ENCODE measurements around the gene DMAC2L. TPM values are rescaled to one million over a fixed set of nuclear protein-coding genes. Genes with fewer than 3 reads are reported as not detected.

The DMAC2L gene
- total RNA-seq, 1 experiment from 2014 or later: 15.4 TPM

GRCh38 chr14:50319293-50319692 lies 7.2 kb downstream of the DMAC2L start:
- Histone ChIP-seq H4K20me1 (ENCODE audit: insufficient read depth) (peaks cover 7% of the 10 kb centered on the region; the same call in 1 of the 2 replicates), H3K27ac (0 out of 2 replicates have a peak overlapping the region, but pooled peaks have one; percentile 11), H3F3A (ENCODE audit: insufficient read depth, low read depth) (peaks cover 18% of the 10 kb centered on the region; the same call in 1 of the 2 replicates), H3K9me3 (ENCODE audit: insufficient read depth, low read depth) (no peaks in the 10 kb centered on the region), H3K79me2 (ENCODE audit: low read depth) (peaks cover 14% of the 10 kb centered on the region), H3K4me2 (no peak overlapping the region), H3K36me3 (ENCODE audit: low read depth) (peaks cover 10% of the 10 kb centered on the region), H3K4me1 (replicated peaks; ENCODE audit: insufficient read depth) (peaks cover 31% of the 10 kb centered on the region), H3K4me3 (no peak overlapping the region), H3K27me3 (ENCODE audit: insufficient read depth, low read depth) (no peaks in the 10 kb centered on the region), H2AFZ (no peak overlapping the region), H3K9me2 (ENCODE audit: insufficient read depth) (no peaks in the 10 kb centered on the region)
- CTCF ChIA-PET: interaction anchor here (0.6 to 1.8 kb wide), 2 partner anchors 454 to 541 kb away, joined by 3 read pairs; no protein-coding TSS in a partner anchor
- POLR2A ChIA-PET (ENCODE audit: unreplicated experiment): no interaction called here
- BruUV-seq (replicated peaks): no TSS peak
- TF ChIP-seq CTCF (conservative IDR thresholded peaks at IDR 0.05) (no peak), EZH2 (IDR thresholded peaks at IDR 0.05; ENCODE audit: low read depth) (no peak)
- no peak for DNase-seq
- intact Hi-C loops (cut with micrococcal nuclease; ENCODE audit: unreplicated experiment): no loop called here

DNA sequence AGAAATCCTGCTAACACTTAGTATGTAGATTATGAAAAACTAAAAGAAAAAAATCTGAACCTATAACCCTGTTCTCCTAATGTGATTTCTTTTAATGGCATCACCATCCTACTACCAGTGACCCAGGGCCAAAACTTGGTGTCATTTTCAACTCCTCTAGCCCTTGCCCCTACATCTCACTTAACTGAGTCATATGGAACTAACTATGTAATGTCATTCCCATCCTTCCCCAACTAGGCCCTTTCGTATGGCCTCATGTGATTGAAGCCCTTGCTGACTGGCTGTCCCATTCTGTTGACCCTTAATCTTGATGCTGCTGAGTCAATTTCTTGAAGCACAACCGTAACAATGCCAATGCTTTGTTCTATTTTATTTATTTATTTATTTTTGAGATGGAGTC lies 7.6 kb downstream of the DMAC2L start:
- POLR2A ChIA-PET (ENCODE audit: unreplicated experiment): no interaction called here
- H3K27ac ChIP-seq: 0 out of 2 replicates have a peak overlapping the region, but pooled peaks have one; percentile 11

DNA sequence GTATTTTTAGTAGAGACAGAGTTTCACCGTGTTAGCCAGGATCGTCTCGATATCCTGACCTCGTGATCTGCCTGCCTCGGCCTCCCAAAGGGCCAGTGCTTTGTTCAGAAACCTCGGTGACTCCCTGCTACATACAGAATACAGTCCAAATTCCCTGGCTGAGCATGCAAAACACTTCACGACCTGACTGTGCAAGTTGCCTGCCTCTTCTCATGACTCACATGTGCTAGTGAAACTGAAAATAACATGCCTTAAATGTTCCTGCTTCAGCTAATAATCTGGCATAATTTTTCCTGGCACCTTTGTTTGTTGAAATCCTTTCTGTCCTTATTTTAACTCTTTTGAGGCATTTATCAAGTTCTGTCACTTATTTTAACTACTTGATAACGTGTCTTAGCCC lies 8.2 kb downstream of the DMAC2L start:
- Histone ChIP-seq H3K4me3 (no peak overlapping the region), H4K20me1 (ENCODE audit: insufficient read depth) (peaks cover 7% of the 10 kb centered on the region; the same call in 1 of the 2 replicates), H3K4me2 (no peak overlapping the region), H3K79me2 (ENCODE audit: low read depth) (peaks cover 12% of the 10 kb centered on the region), H3K9me3 (ENCODE audit: insufficient read depth, low read depth) (no peaks in the 10 kb centered on the region), H3K27ac (no peak overlapping the region), H3K36me3 (ENCODE audit: low read depth) (peaks cover 18% of the 10 kb centered on the region), H3K9me2 (ENCODE audit: insufficient read depth) (no peaks in the 10 kb centered on the region), H3K4me1 (replicated peaks; ENCODE audit: insufficient read depth) (peaks cover 31% of the 10 kb centered on the region), H2AFZ (no peak overlapping the region), H3K27me3 (ENCODE audit: insufficient read depth, low read depth) (no peaks in the 10 kb centered on the region), H3F3A (ENCODE audit: insufficient read depth, low read depth) (peaks cover 18% of the 10 kb centered on the region; the same call in 1 of the 2 replicates)
- intact Hi-C loops (cut with micrococcal nuclease; ENCODE audit: unreplicated experiment): loop anchor here (2.0 to 10.0 kb wide), 3 partner anchors 105 to 459 kb away; no protein-coding TSS in a partner anchor
- POLR2A ChIA-PET (ENCODE audit: unreplicated experiment): no interaction called here
- no peak for DNase-seq
- CTCF ChIA-PET: interaction anchor here (1.0 to 1.2 kb wide), 2 partner anchors 9 to 453 kb away, joined by 5 to 6 read pairs; no protein-coding TSS in a partner anchor
- no peak for TF ChIP-seq CTCF (conservative IDR thresholded peaks at IDR 0.05)
- no peak for TF ChIP-seq EZH2 (IDR thresholded peaks at IDR 0.05; ENCODE audit: low read depth)
- BruUV-seq (replicated peaks): no TSS peak

More for the DNA sequence above, 7.6 kb downstream of the DMAC2L start:
- Histone ChIP-seq H2AFZ (no peak overlapping the region), H3K9me3 (ENCODE audit: insufficient read depth, low read depth) (no peaks in the 10 kb centered on the region), H3K36me3 (ENCODE audit: low read depth) (peaks cover 15% of the 10 kb centered on the region), H3K4me3 (no peak overlapping the region), H4K20me1 (ENCODE audit: insufficient read depth) (peaks cover 7% of the 10 kb centered on the region; the same call in 1 of the 2 replicates), H3K79me2 (ENCODE audit: low read depth) (peaks cover 12% of the 10 kb centered on the region), H3K4me1 (replicated peaks; ENCODE audit: insufficient read depth) (peaks cover 31% of the 10 kb centered on the region), H3K4me2 (no peak overlapping the region), H3K27me3 (ENCODE audit: insufficient read depth, low read depth) (no peaks in the 10 kb centered on the region), H3F3A (ENCODE audit: insufficient read depth, low read depth) (peaks cover 18% of the 10 kb centered on the region; the same call in 1 of the 2 replicates), H3K9me2 (ENCODE audit: insufficient read depth) (no peaks in the 10 kb centered on the region)
- no peak for DNase-seq
- BruUV-seq (replicated peaks): no TSS peak
- CTCF ChIA-PET: interaction anchor here (1.8 kb wide), 1 partner anchor 454 kb away, joined by 3 read pairs; no protein-coding TSS in a partner anchor
- TF ChIP-seq CTCF (conservative IDR thresholded peaks at IDR 0.05) (no peak), EZH2 (IDR thresholded peaks at IDR 0.05; ENCODE audit: low read depth) (no peak)
- intact Hi-C loops (cut with micrococcal nuclease; ENCODE audit: unreplicated experiment): loop anchor here (2.0 to 10.0 kb wide), 3 partner anchors 105 to 459 kb away; no protein-coding TSS in a partner anchor
